Measurements from ENCODE around the gene RNF112. TPM values are rescaled to one million over a fixed set of nuclear protein-coding genes. Genes with fewer than 3 reads are reported as not detected.
A peak's percentile ranks its signal among the peaks of the same experiment; 100 is the strongest.

RNF112 gene, protein sequence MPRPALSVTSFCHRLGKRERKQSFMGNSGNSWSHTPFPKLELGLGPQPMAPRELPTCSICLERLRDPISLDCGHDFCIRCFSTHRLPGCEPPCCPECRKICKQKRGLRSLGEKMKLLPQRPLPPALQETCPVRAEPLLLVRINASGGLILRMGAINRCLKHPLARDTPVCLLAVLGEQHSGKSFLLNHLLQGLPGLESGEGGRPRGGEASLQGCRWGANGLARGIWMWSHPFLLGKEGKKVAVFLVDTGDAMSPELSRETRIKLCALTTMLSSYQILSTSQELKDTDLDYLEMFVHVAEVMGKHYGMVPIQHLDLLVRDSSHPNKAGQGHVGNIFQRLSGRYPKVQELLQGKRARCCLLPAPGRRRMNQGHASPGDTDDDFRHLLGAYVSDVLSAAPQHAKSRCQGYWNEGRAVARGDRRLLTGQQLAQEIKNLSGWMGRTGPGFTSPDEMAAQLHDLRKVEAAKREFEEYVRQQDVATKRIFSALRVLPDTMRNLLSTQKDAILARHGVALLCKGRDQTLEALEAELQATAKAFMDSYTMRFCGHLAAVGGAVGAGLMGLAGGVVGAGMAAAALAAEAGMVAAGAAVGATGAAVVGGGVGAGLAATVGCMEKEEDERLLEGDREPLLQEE
- 1 to 10 TPM in 1 of 3 donors, under 1 TPM in 2; 0.61 to 1.4 (median 1.00) TPM for polyA plus RNA-seq (ENCODE audit: insufficient read length in 3 of 3)

DNA sequence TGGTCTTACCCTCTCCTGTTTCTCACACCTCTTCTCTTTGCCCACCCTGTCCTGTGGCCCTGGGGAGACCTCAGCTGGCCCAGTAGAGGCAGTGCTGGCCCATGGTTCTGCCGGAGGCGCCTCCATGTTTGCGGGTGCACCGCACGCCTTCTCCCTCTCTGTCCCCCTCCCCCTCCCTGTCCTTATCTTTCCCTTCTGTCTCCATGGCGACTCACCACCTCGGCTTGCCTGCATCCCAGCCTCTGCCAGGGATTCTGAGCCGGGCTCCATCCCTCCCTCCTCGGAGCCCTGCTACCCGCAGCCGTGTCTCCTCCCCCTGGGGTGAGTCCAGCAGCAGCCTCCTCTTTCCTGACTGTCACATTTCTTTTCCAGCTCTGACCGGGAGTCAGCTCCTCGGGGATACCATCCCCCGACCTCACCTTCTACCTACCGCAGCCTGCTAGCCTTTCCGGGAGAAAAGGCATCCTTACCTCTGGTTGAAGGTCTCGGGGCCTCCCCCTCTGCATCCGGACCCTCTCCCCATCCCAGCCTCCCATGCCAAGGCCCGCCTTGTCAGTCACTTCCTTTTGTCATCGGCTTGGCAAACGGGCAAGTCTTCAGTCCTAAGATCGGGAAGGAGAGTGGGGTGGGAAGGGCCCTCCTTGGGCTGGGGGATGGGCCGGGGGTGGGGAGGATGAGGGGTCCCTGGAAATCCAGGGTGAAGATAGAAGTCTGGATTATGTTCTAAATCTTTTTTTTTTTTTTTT lies at the start of gene RNF112:
TSS of gene RNF112 (plus strand) at position 358 of the 746 bp plus-strand sequence. CDS start at position 535, 177 bp downstream.
- no peak for DNase-seq (ENCODE audit: low read depth in 3 of 3, low spot score in 2 of 3)

DNA sequence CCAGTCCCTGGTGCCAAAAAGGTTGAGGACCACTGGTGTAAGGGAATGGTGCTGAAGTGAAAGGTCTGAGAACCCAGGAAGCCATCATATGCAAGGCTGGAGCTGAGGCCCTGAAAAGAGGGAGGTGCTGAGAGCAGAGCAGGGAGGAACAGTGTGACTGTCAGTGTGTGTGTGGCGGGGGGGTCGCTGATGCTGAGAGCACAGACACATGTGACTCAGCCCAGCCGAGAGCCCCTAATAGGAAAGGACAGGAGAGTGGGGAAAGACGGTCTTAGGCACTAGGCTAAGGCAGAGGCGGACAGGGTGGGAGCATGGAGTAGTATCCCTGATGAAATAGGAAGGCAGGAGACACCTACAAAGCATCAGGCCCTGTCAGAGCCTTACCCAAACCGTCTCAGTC lies 49.7 kb upstream of the RNF112 start:
- no peak for DNase-seq (ENCODE audit: low read depth in 3 of 3, low spot score in 2 of 3)

DNA sequence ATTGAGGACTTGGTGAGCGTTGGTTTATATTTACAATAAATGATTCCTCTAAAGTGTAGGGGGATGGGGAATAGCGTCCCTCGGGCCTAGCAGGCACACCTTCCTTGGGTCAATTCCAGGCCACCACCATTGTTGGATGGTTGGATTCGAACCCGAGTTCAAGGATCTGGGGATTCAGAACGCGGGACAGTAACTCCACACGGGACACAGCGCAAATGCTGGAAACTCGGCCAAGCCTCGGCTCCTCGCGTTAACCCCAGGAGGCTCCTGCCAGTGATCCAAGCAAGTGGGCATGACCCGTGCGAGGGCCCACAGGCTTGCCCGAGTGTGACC lies 49.1 kb upstream of the RNF112 start:
- no peak for DNase-seq (ENCODE audit: low read depth in 3 of 3, low spot score in 2 of 3)

DNA sequence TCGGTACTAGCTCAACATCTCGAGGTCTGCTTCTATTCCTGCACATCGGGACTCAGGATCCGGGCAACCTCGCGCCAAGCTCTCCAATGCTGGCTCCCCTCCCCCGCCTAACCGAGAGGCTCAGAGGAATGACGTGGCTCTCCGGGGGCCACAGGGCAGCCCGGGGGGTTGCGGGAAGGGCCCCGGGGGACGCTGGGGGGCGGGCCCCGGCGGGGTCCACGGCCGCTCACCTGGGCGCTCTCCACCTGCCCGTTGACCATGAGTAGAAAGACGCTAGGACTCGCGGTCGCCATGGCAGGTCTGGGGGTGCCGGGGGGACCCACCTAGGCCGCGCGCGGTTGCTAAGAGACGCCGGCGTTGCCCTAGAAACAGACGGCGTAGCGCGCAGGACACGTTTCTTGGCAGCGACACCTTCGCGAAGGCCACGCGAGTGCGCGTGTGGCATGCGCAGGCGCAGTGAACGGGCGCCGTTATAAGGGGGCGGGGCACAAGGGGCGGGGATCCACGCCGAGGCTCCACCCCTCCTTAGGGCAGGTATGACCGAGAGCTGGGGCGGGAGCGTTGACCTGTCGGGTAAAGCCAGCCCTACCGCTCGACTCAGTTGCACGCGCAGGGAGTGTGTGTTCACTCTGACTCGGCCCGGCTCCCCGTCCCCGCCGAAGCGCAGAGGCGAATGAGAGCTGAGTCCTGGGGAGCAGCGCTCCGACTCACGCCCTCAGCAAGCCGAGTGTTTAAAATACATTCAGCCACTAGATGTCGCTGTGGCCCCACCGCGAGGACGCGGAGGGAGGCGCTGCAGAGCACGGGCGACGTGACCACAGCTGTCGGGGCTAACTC lies 48.5 kb upstream of the RNF112 start, which contains the start of gene B9D1:
TSS of gene B9D1 (minus strand) at position 447 of the 837 bp plus-strand sequence. CDS start at position 293, 154 bp downstream.
- DNase-seq (ENCODE audit: low read depth in 3 of 3, low spot score in 2 of 3): peak; percentile 84 to 89 (median 88)

GRCh38 chr17:19363114-19363438 lies 48.0 kb upstream of the RNF112 start:
- no peak for DNase-seq (ENCODE audit: low read depth in 3 of 3, low spot score in 2 of 3)

- no peak for DNase-seq (ENCODE audit: low read depth in 3 of 3, low spot score in 2 of 3)
Measured at GRCh38 chr17:19363460-19364035, 47.5 kb upstream of the RNF112 start.

- no peak for DNase-seq (ENCODE audit: low read depth in 3 of 3, low spot score in 2 of 3)
Measured at GRCh38 chr17:19364699-19365498, 46.1 kb upstream of the RNF112 start.

GRCh38 chr17:19365499-19365817 lies 45.6 kb upstream of the RNF112 start:
- no peak for DNase-seq (ENCODE audit: low read depth in 3 of 3, low spot score in 2 of 3)

- no peak for DNase-seq (ENCODE audit: low read depth in 3 of 3, low spot score in 2 of 3)
Measured at GRCh38 chr17:19365833-19366636, 45.0 kb upstream of the RNF112 start.

DNA sequence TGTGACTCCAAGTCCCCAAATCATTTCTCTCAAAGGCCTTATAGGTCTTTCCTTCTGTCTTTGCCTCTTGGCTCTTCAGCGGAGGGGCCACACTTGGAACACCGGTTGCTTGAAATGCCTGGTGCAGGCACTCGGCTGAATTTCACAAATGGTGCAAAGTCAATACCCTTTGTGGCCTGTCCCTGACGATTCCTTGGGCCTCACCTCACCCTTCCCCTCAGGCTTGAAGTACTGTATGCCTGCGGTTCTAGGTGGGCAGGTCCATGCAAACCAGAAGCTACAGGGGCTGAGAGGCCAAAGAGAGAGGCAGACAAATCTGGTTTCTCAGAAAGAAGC lies 44.4 kb upstream of the RNF112 start:
- DNase-seq (ENCODE audit: low read depth in 3 of 3, low spot score in 2 of 3): no peak

DNA sequence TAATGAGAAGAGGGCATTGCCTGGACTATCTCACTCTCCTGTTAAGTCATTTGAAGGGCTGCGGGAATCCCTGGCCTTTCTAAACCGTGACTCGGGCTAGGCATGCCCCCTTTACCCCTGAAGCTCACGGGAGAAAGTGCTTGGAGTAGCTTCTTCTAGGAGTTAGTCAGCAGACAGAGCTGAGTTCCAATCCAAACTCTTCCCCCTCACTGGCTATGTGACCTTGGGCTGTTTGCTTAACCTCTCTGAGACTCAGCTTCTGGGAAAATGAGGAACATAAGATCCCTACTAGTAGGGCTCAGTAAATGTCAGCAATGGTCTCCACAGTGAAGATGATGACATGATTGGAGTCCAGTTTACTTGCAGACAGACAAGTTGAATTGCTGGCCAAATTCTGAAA lies 42.8 kb upstream of the RNF112 start:
- no peak for DNase-seq (ENCODE audit: low read depth in 3 of 3, low spot score in 2 of 3)

DNA sequence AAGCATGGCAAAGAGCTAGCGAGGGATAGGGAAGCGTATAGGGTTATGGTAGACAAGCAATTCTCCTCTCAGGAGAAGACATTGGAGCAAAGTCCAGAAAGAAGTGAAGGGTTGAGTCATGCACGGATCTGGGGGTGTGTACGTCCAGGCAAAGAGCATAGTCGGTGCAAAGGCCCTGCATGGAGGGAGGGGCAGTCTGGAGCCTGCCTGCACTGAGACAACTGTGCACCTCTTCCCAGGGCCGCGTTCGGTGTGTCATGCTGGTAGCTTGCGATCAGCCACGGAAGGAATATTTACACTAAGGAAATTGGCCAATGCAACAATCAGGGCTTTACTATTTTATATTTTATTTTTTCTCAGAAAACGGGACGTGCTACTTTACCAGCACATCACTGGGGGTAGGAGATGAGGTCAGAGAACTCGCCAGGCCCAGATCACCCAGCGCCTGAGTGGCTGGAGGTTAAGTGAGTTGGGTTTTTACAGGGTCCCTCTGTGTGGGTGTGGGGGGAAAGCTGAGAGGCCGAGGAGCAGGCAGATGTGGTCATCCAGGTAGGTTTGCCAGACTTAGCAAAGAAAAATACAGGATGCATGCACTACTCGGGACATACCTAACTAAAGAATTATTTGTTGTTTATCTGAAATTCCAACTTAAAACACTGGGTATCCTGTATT lies 41.8 kb upstream of the RNF112 start:
- no peak for DNase-seq (ENCODE audit: low read depth in 3 of 3, low spot score in 2 of 3)

DNA sequence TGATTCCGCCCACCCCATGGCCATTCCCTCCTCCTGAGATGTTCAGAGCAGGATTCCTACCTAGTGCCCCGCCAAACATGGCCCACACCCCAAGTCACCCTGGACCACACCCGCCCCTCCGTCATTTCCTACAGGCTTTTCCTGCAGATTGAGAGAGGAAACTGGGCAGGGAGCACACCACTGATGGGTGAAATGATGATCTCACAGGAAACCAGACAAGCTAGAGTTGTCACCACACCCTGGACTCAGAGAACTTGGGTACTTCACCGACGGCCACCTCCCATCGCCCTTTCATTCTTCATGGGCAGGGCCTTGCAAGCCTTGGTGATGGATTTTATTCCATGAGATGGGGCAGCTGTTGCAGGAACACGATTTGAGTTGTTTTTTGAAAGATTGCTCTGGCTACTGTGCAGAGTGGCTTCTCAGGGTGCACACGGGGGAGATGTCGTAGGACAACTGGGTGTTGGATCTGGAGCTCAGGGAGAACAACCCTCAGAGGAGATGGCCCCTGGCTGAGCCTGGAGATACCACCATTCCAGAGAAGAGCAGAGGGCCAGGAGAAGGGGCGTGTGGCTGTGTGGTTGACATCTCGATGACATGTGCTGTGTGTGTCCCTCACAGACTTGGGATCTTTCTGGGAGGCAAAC lies 41.1 kb upstream of the RNF112 start:
- no peak for DNase-seq (ENCODE audit: low read depth in 3 of 3, low spot score in 2 of 3)

DNA sequence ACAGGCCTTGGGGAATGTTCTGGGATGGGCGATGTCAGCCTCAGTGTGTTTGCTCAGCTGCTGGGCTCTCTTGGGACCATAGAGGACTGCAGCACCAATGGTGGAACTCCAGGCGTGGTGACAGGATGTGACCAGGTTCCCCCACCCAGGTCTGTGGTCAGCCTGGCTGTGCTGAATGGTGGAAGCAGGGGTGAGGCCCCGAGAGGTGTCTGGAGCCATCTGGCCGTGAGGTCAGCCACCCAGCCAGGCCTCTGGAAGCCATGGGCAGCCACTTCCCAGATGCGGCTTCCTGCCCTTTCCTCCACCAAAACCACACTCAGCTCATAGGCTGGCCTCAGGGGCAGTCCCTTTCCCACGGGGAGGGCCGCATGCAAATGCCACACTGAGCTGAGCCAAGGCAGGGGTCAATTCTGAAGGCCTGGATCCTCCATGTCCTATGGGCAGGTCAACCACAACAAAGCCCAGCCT lies 40.5 kb upstream of the RNF112 start:
- DNase-seq (ENCODE audit: low read depth in 3 of 3, low spot score in 2 of 3): no peak

DNA sequence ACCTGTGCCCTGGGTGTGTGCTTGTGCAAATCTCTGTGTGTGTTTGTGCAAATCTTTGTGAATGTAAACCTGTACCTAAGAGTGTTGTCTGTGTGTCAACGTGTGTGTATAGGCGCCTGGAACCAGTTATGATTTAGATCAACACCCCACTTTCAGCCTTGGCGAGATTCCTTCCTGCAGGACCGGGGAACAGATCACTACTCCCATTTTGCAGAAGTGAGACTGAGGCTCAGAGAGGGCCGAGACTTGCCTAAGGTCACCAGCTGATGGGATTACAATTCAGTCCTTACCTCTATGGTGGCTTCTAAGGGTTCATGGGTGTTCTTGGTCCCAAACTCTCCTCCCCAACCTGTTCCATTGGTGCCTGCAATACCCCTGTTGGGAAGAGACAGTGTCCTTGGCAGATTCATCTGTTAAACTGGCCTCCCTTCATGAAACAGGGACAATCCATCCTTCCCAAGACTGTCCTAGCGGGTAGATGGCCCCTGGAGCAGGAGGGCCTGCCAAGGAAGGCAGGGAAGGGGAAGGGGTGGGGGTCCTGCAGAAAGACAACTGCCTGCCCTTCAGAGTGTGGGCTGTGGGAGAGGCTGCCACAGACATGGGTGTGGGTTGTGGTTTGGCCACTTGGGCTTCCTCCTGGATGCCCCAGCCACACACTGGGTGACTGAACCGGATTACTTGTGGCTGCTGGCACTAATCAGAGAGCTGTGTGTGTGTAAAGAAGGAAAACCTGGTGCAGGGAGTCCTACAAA lies 39.6 kb upstream of the RNF112 start:
- no peak for DNase-seq (ENCODE audit: low read depth in 3 of 3, low spot score in 2 of 3)

DNA sequence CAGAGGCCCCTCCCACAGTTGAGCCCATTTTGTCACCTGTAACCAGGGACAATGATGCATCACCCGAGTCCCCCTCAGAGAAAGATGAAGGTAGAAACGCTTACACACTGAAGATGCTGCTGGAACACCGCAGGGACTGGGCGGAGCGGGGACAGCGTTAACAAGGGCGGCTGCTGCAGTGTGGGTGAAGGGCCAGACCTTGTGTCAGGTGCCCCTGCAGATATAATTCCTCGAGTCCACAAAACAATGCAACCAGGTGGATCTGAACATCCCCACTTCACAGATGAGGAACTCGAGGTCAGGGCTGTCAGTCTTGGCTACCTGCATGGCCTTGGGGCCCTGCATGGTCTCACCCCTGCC lies 39.0 kb upstream of the RNF112 start:
- DNase-seq (ENCODE audit: low read depth in 3 of 3, low spot score in 2 of 3): no peak

- DNase-seq (ENCODE audit: low read depth in 3 of 3, low spot score in 2 of 3): no peak
Measured at GRCh38 chr17:19372439-19372838, 38.6 kb upstream of the RNF112 start.
